CD14-positive monocyte (primary cell): ENCODE results near the gene IFIT3. TPM values are rescaled to one million over a fixed set of nuclear protein-coding genes. Genes with fewer than 3 reads are reported as not detected.

Source experiments
- DNase-seq, 3 donors: peaks; one replicate each; pipeline ENCODE4 v3.0.0-alpha.2; 2011 to 2022
- H2AFZ ChIP-seq: 2 replicates; pipeline ENCODE4 v1.6.0; 2012; ENCODE audit warnings: mild to moderate bottlenecking, low read depth, low read length, inconsistent platforms; ENCODE audit not compliant: insufficient read depth, poor library complexity, severe bottlenecking
- H3K27ac ChIP-seq, 2 donors: 1 replicate in 1 of 2; 2 replicates in 1 of 2; pipeline ENCODE4 v1.5.1; 2012 to 2013; ENCODE audit warnings: low read length in 2 of 2, control low read depth in 1 of 2, inconsistent platforms in 1 of 2, low read depth in 1 of 2, mild to moderate bottlenecking in 1 of 2
- H3K27me3 ChIP-seq, 2 donors: one replicate each; pipeline versions ENCODE4 v1.6.0 to v1.6.1; 2011 to 2013; ENCODE audit warnings: low read length in 2 of 2; ENCODE audit not compliant: control insufficient read depth in 2 of 2, insufficient read depth in 2 of 2
- H3K36me3 ChIP-seq, 2 donors: replicated peaks in 1 of 2; 1 replicate in 1 of 2; 2 replicates in 1 of 2; pipeline versions ENCODE4 v1.5.1 to v1.6.1; 2012 to 2013; ENCODE audit warnings: low read length in 2 of 2, control low read depth in 1 of 2, inconsistent platforms in 1 of 2, mild to moderate bottlenecking in 1 of 2; ENCODE audit not compliant: insufficient read depth in 2 of 2, control insufficient read depth in 1 of 2
- H3K4me1 ChIP-seq, 2 donors: 1 replicate in 1 of 2; 2 replicates in 1 of 2; pipeline versions ENCODE4 v1.5.1 to v1.6.1; 2012 to 2013; ENCODE audit warnings: low read length in 2 of 2, control low read depth in 1 of 2, inconsistent platforms in 1 of 2, mild to moderate bottlenecking in 1 of 2, moderate library complexity in 1 of 2; ENCODE audit not compliant: insufficient read depth in 2 of 2, control insufficient read depth in 1 of 2
- H3K4me2 ChIP-seq: replicated peaks from 2 replicates; pipeline ENCODE3; 2012; ENCODE audit warnings: low read length, moderate library complexity, mild to moderate bottlenecking; ENCODE audit not compliant: poor library complexity, severe bottlenecking; ENCODE audit errors: extremely low read depth
- H3K4me3 ChIP-seq, 3 experiments: fragments of 200-600 bp in 1 of 3; sonication (generic) in 1 of 3; replicated peaks in 1 of 3; 1 replicate in 2 of 3; 2 replicates in 1 of 3; pipeline ENCODE4 v1.5.1; 2011 to 2013; ENCODE audit warnings: low read length in 3 of 3, mild to moderate bottlenecking in 3 of 3, control low read depth in 2 of 3, low read depth in 2 of 3, inconsistent platforms in 1 of 3, moderate library complexity in 1 of 3
- H3K79me2 ChIP-seq: 2 replicates; pipeline ENCODE4 v1.6.0; 2012; ENCODE audit warnings: mild to moderate bottlenecking, control low read depth, inconsistent platforms, low read length, moderate library complexity; ENCODE audit not compliant: insufficient read depth
- H3K9ac ChIP-seq: 2 replicates; pipeline ENCODE4 v1.6.0; 2017; ENCODE audit warnings: low read length, mild to moderate bottlenecking; ENCODE audit not compliant: insufficient read depth, poor library complexity, severe bottlenecking
- H3K9me3 ChIP-seq, 2 donors: replicated peaks in 1 of 2; 1 replicate in 1 of 2; 2 replicates in 1 of 2; pipeline versions ENCODE4 v1.5.1 to v1.6.1; 2012 to 2013; ENCODE audit warnings: low read length in 2 of 2, control low read depth in 1 of 2; ENCODE audit not compliant: control insufficient read depth in 1 of 2, insufficient read depth in 1 of 2
- H4K20me1 ChIP-seq: 2 replicates; pipeline ENCODE4 v1.6.0; 2012; ENCODE audit warnings: mild to moderate bottlenecking, low read length, control low read depth, moderate library complexity; ENCODE audit not compliant: insufficient read depth
- H3K27ac Mint-ChIP-seq, 7 donors: one replicate each; pipeline ENCODE4 v1.8.0; 2020; ENCODE audit warnings: mild to moderate bottlenecking in 7 of 7, mixed read lengths in 7 of 7, moderate library complexity in 6 of 7, inconsistent platforms in 2 of 7
- H3K27me3 Mint-ChIP-seq, 3 donors: one replicate each; pipeline ENCODE4 v1.8.0; 2021 to 2022; ENCODE audit warnings: low read depth in 3 of 3, mild to moderate bottlenecking in 3 of 3, mixed read lengths in 3 of 3, moderate library complexity in 3 of 3, inconsistent platforms in 1 of 3
- H3K36me3 Mint-ChIP-seq, 2 donors: one replicate each; pipeline ENCODE4 v1.8.0; 2020; ENCODE audit warnings: mixed read lengths in 2 of 2, inconsistent platforms in 1 of 2, mild to moderate bottlenecking in 1 of 2
- H3K4me1 Mint-ChIP-seq: one replicate; pipeline ENCODE4 v1.8.0; 2020; ENCODE audit warnings: mild to moderate bottlenecking, mixed read lengths
- H3K4me3 Mint-ChIP-seq, 2 donors: one replicate each; pipeline ENCODE4 v1.8.0; 2020; ENCODE audit warnings: mild to moderate bottlenecking in 2 of 2, mixed read lengths in 2 of 2, moderate library complexity in 1 of 2
- H3K9me3 Mint-ChIP-seq, 7 donors: one replicate each; pipeline ENCODE4 v1.8.0; 2020 to 2022; ENCODE audit warnings: mixed read lengths in 7 of 7, mild to moderate bottlenecking in 6 of 7, moderate library complexity in 6 of 7, inconsistent platforms in 2 of 7
- WGBS: methylation state at CpG from one replicate; pipeline ENCODE4 v1.1.5; 2013; ENCODE audit warnings: missing lambda C conversion rate; ENCODE audit not compliant: insufficient coverage; 5-methylcytosine and 5-hydroxymethylcytosine counted together
- intact Hi-C, 2 donors: fragments of 100-400 bp; cut with micrococcal nuclease; formaldehyde crosslinking; loops; one replicate each; pipeline versions ENCODE4 v1.15.0 to v1.15.1; 2023
- polyA plus RNA-seq, 3 donors: library from polyadenylated mRNA; depleted of rRNA in 1 of 3; unstranded in 2 of 3; stranded (reverse) in 1 of 3; fragments of 300-500 nt in 2 of 3; fragments of >200 nt in 1 of 3; fragmentation: Illumina TruSeq in 2 of 3; gene quantifications; 1 replicate in 2 of 3; 2 replicates in 1 of 3; pipeline ENCODE4 v1.2.3, GENCODE V29; 2012 to 2021
- TF ChIP-seq, protein P1 (sequence below): fragments of 200-600 bp; IDR thresholded peaks from one replicate; pipeline ENCODE4 v1.8.0; 2022; ENCODE audit warnings: antibody characterized with exemption, mild to moderate bottlenecking

The IFIT3 gene
- polyA plus RNA-seq, 3 donors = 13.8 to 38.0 (median 26.4) TPM

DNA sequence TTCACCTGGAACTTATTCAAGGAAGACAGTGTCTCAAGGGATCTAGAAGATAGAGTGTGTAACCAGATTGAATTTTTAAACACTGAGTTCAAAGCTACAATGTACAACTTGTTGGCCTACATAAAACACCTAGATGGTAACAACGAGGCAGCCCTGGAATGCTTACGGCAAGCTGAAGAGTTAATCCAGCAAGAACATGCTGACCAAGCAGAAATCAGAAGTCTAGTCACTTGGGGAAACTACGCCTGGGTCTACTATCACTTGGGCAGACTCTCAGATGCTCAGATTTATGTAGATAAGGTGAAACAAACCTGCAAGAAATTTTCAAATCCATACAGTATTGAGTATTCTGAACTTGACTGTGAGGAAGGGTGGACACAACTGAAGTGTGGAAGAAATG, 10.9 kb downstream of the IFIT3 start:
- Histone ChIP-seq H4K20me1 (peaks cover 56% of the 10 kb centered on the region), H3K4me1 (peaks cover 14 to 19% of the 10 kb centered on the region in 2 donors), H3K36me3 (peaks cover 37 to 49% of the 10 kb centered on the region in 2 donors), H3K27me3 (no peaks in the 10 kb centered on the region), H2AFZ (no peak overlapping the region), H3K9me3 (no peaks in the 10 kb centered on the region), H3K4me2 (no peak overlapping the region), H3K79me2 (peaks cover 21% of the 10 kb centered on the region), H3K27ac (no peak overlapping the region), H3K4me3 (no peak overlapping the region), H3K9ac (no peak overlapping the region)
- WGBS = 96% methylated on average over 3 of the region's 3 CpGs
- TF ChIP-seq, protein P1, sequence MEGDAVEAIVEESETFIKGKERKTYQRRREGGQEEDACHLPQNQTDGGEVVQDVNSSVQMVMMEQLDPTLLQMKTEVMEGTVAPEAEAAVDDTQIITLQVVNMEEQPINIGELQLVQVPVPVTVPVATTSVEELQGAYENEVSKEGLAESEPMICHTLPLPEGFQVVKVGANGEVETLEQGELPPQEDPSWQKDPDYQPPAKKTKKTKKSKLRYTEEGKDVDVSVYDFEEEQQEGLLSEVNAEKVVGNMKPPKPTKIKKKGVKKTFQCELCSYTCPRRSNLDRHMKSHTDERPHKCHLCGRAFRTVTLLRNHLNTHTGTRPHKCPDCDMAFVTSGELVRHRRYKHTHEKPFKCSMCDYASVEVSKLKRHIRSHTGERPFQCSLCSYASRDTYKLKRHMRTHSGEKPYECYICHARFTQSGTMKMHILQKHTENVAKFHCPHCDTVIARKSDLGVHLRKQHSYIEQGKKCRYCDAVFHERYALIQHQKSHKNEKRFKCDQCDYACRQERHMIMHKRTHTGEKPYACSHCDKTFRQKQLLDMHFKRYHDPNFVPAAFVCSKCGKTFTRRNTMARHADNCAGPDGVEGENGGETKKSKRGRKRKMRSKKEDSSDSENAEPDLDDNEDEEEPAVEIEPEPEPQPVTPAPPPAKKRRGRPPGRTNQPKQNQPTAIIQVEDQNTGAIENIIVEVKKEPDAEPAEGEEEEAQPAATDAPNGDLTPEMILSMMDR = no peak
- H3K27me3 Mint-ChIP-seq = peaks cover 0 to 4% (median 0%) of the 10 kb centered on the region in 3 donors
- DNase-seq = no peak
- H3K4me3 Mint-ChIP-seq = no peak overlapping the region
- H3K9me3 Mint-ChIP-seq = peaks cover 0 to 2% (median 0%) of the 10 kb centered on the region in 7 donors
- H3K4me1 Mint-ChIP-seq = peaks cover 30% of the 10 kb centered on the region
- no peak overlapping the region for H3K27ac Mint-ChIP-seq
- peaks cover 38% of the 10 kb centered on the region in 2 donors for H3K36me3 Mint-ChIP-seq
- intact Hi-C loops = no loop called here

DNA sequence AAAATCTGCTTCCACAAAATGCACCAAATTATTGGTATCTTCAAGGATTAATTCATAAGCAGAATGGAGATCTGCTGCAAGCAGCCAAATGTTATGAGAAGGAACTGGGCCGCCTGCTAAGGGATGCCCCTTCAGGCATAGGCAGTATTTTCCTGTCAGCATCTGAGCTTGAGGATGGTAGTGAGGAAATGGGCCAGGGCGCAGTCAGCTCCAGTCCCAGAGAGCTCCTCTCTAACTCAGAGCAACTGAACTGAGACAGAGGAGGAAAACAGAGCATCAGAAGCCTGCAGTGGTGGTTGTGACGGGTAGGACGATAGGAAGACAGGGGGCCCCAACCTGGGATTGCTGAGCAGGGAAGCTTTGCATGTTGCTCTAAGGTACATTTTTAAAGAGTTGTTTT, 12.1 kb downstream of the IFIT3 start:
- no peak for DNase-seq
- peaks cover 21% of the 10 kb centered on the region for H3K4me1 Mint-ChIP-seq
- TF ChIP-seq, protein P1 = no peak
- H3K4me3 ChIP-seq = no peak overlapping the region
- peaks cover 9% of the 10 kb centered on the region for H3K79me2 ChIP-seq
- peaks cover 0 to 2% (median 0%) of the 10 kb centered on the region in 3 donors for H3K27me3 Mint-ChIP-seq
- H3K27me3 ChIP-seq = no peaks in the 10 kb centered on the region
- H3K9me3 ChIP-seq = no peaks in the 10 kb centered on the region
- H3K36me3 ChIP-seq = peaks cover 37 to 49% of the 10 kb centered on the region in 2 donors
- intact Hi-C loops = no loop called here
- H3K9ac ChIP-seq = no peak overlapping the region
- 100% methylated on average over 3 of the region's 4 CpGs for WGBS
- H3K36me3 Mint-ChIP-seq = peaks cover 38% of the 10 kb centered on the region in 2 donors
- H2AFZ ChIP-seq = no peak overlapping the region
- H3K4me2 ChIP-seq = no peak overlapping the region
- no peak overlapping the region for H3K27ac ChIP-seq
- no peak overlapping the region for H3K27ac Mint-ChIP-seq
- H3K4me1 ChIP-seq = peaks cover 3 to 8% of the 10 kb centered on the region in 2 donors
- peaks cover 52% of the 10 kb centered on the region for H4K20me1 ChIP-seq
- no peak overlapping the region for H3K4me3 Mint-ChIP-seq
- peaks cover 0 to 2% (median 0%) of the 10 kb centered on the region in 7 donors for H3K9me3 Mint-ChIP-seq
